ENCODE data around the gene PNPT1. TPM values are rescaled to one million over a fixed set of nuclear protein-coding genes. Genes with fewer than 3 reads are reported as not detected.
"Not testable (repeated sequence)": the region's sequence is repeated elsewhere in the genome, so short reads cannot be mapped to it uniquely, and the experiment has no call there.

PNPT1 gene
- total RNA-seq, 1 donor from 2014 or later: 20.8 TPM

- ATAC-seq: no peak
Measured at GRCh38 chr2:55609938-55610578, 83.6 kb downstream of the PNPT1 start.

GRCh38 chr2:55609193-55609794, 84.3 kb downstream of the PNPT1 start:
- ATAC-seq: no peak
- intact Hi-C loops (cut with DNase I): no loop called here

More at GRCh38 chr2:55609938-55610578, 83.6 kb downstream of the PNPT1 start:
- intact Hi-C loops (cut with DNase I): no loop called here
- no peak for DNase-seq (ENCODE audit: missing footprints)

GRCh38 chr2:55607717-55608116, 85.9 kb downstream of the PNPT1 start:
- DNase-seq (ENCODE audit: missing footprints) (no peak), ATAC-seq (no peak)
- intact Hi-C loops (cut with DNase I): no loop called here

More at GRCh38 chr2:55609193-55609794, 84.3 kb downstream of the PNPT1 start:
- no peak for DNase-seq (ENCODE audit: missing footprints)

- intact Hi-C loops (cut with DNase I): no loop called here
- ATAC-seq: no peak
Measured at GRCh38 chr2:55604027-55604565, 89.5 kb downstream of the PNPT1 start.

DNA sequence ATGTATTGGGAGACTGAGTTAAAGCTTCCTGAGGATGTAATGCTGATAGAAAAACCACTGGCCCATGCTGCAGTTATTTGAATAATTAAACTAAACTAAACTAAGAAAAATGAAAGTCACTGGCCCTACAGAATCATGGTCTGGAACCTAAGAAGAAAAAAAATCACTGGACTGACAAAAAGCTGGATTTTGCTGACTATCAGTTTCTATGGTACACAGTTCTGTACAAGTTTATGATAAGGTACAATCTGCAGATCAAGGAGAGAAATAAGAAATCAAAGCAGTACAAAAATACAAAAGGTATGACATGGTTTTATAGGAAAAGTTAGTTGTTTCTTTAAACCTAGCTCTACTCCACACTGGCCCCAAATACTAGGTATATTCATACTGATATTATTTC, 91.8 kb downstream of the PNPT1 start:
- intact Hi-C loops (cut with DNase I): no loop called here
- ATAC-seq (no peak), DNase-seq (ENCODE audit: missing footprints) (no peak)

More at GRCh38 chr2:55604027-55604565, 89.5 kb downstream of the PNPT1 start:
- no peak for DNase-seq (ENCODE audit: missing footprints)

- intact Hi-C loops (cut with DNase I): no loop called here
- ATAC-seq: no peak
- DNase-seq (ENCODE audit: missing footprints): no peak
Measured at GRCh38 chr2:55598056-55598795, 95.4 kb downstream of the PNPT1 start.

DNA sequence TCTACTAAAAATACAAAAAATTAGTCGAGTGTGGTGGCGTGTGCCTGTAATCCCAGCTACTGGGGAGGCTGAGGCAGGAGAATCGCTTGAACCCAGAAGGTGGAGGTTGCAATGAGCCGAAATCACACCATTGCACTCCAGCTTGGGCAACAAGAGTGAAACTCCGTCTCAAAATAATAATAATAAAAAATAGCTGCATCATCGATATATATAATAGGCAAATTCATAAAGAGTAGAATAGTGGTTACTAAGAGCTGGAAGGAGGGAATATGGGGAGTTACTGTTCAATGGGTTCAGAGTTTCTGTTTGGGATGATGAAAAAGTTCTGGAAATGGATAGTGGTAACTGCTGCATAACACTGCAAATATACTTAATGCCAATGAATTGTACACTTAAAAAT, 96.8 kb downstream of the PNPT1 start:
- ATAC-seq; intact Hi-C loops (cut with DNase I); DNase-seq (ENCODE audit: missing footprints): not testable (repeated sequence)

- ATAC-seq (no peak), DNase-seq (ENCODE audit: missing footprints) (no peak)
- intact Hi-C loops (cut with DNase I): no loop called here
Measured at GRCh38 chr2:55595536-55595935, 98.1 kb downstream of the PNPT1 start.

DNA sequence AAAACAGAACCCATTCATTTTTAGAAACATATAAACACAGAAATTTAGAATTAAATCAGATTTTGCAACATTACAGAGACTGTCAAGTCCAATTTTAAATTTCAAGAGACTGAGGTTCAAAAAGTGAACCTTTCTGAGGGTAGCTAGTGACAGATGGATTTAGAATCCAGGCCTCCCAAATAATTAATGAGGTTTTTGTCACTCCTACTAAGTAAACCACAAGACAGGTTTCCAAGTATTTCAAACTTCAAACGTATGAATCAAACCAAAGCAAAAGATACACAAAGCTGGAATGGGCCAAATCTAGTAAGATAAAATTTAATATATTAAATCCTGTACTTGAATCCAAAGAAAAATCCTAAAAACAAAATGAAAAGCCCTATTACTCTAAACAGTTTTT, 101.5 kb downstream of the PNPT1 start:
- DNase-seq (ENCODE audit: missing footprints) (no peak), ATAC-seq (no peak)
- intact Hi-C loops (cut with DNase I): no loop called here

GRCh38 chr2:55590810-55591440, 102.7 kb downstream of the PNPT1 start:
- no peak for ATAC-seq
- intact Hi-C loops (cut with DNase I): no loop called here
- no peak for DNase-seq (ENCODE audit: missing footprints)

DNA sequence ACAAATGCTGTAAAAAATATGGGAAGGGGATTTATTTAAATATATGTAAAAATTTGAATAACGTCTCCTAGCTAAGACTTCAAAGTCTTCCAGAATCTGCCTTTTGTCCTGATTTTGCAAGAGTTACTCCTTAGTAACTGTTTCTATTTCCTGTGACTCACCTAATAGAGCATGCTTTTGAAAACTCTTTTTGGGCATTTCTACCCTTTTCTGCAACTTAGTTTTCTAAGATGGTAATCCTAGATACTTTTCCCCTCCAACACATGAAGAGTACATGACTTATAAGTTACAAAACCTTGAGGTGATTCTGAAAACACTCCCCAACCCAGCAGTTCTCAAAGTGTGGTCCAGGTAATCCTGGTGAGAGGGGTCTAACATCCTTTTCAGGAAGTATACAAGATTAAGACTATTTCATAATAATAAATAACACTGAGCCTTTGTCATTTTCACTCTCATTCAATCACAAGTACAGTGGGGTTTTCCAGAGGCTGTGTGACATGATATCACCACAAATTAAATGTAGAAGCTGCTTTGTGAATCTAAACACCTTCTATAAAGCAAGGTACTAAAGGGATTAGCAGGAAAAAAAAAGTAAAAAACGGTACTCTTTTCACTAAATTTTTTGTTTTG, 108.1 kb downstream of the PNPT1 start:
- intact Hi-C loops (cut with DNase I): no loop called here
- ATAC-seq (no peak), DNase-seq (ENCODE audit: missing footprints) (no peak)

Other genes with a start within 250 kb of the PNPT1 start
- 18.2 TPM for gene CFAP36, start 174.1 kb downstream of the PNPT1 start, total RNA-seq
- 25.3 TPM for gene PPP4R3B, start 76.2 kb downstream of the PNPT1 start, total RNA-seq
- gene EFEMP1, start 229.9 kb upstream of the PNPT1 start, total RNA-seq: 75.9 TPM